ENCODE data around the gene KCNK5.

The KCNK5 gene

GRCh38 chr6:39214846-39215639 lies 14.2 kb downstream of the KCNK5 start:
- DNase-seq, result no peak

GRCh38 chr6:39214120-39214813 lies 15.0 kb downstream of the KCNK5 start:
- DNase-seq, result no peak

GRCh38 chr6:39213195-39213920 lies 15.9 kb downstream of the KCNK5 start:
- no peak for DNase-seq

- DNase-seq, result no peak
Measured at GRCh38 chr6:39211183-39211582, 18.1 kb downstream of the KCNK5 start.

GRCh38 chr6:39210450-39210849 lies 18.8 kb downstream of the KCNK5 start:
- no peak for DNase-seq

- no peak for DNase-seq
Measured at GRCh38 chr6:39209911-39210310, 19.4 kb downstream of the KCNK5 start.

GRCh38 chr6:39209360-39209811 lies 19.9 kb downstream of the KCNK5 start:
- DNase-seq, result no peak

- DNase-seq, result no peak
Measured at GRCh38 chr6:39208223-39208739, 21.0 kb downstream of the KCNK5 start.

GRCh38 chr6:39207416-39208222 lies 21.7 kb downstream of the KCNK5 start:
- DNase-seq, result no peak

- DNase-seq, result no peak
Measured at GRCh38 chr6:39206250-39206721, 23.0 kb downstream of the KCNK5 start.

GRCh38 chr6:39204646-39205244 lies 24.5 kb downstream of the KCNK5 start:
- DNase-seq, result no peak

- DNase-seq, result no peak
Measured at GRCh38 chr6:39204160-39204495, 25.1 kb downstream of the KCNK5 start.

GRCh38 chr6:39203436-39204159 lies 25.7 kb downstream of the KCNK5 start:
- no peak for DNase-seq

GRCh38 chr6:39202166-39202565 lies 27.1 kb downstream of the KCNK5 start:
- DNase-seq, result no peak

GRCh38 chr6:39200498-39201020 lies 28.7 kb downstream of the KCNK5 start:
- DNase-seq, result no peak

GRCh38 chr6:39199976-39200375 lies 29.3 kb downstream of the KCNK5 start:
- DNase-seq, result no peak

- DNase-seq, result no peak
Measured at GRCh38 chr6:39199231-39199940, 29.9 kb downstream of the KCNK5 start.

GRCh38 chr6:39198528-39198927 lies 30.7 kb downstream of the KCNK5 start:
- DNase-seq, result no peak

GRCh38 chr6:39197922-39198500 lies 31.3 kb downstream of the KCNK5 start:
- DNase-seq, result no peak

GRCh38 chr6:39197521-39197920 lies 31.8 kb downstream of the KCNK5 start:
- no peak for DNase-seq
